ENCODE measurements around the gene DEGS2.

DEGS2 gene

DNA sequence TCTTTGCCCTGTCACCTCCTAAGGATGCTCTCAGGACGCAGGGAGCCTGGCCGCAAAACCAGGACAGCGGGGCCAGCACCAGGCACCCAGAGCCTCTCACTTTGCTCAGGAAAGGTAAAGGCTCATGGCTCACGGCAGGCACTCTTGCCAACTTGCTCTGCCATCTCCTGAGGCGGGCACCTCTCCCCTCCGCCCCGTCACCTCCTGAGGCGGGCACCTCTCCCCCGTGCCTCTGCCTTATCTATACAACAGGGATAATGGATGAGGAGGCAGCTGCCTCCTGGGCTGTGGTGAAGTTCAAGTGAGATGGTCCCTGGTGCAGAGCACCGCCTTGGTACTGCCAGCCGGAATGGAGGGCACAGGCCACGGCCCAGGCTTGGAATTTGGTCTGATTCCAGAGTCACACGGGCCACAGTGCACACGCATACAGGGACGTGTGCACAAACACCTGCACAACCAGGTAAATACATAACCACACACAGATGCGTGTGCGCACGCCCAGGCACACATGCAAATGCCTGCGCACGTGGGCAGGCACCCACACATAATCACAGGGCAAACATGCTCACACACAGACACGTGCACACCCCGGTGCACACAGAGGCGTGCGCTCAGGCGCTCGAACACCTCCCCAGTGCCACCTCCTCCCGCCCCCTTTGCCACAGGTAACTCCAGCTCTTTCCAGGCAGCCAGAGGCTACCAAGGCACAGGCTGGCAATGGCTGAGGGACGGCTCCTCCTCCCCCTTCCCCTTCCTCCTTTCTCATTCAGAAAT is 11.6 kb downstream of the DEGS2 start:
- no peak for DNase-seq

DNA sequence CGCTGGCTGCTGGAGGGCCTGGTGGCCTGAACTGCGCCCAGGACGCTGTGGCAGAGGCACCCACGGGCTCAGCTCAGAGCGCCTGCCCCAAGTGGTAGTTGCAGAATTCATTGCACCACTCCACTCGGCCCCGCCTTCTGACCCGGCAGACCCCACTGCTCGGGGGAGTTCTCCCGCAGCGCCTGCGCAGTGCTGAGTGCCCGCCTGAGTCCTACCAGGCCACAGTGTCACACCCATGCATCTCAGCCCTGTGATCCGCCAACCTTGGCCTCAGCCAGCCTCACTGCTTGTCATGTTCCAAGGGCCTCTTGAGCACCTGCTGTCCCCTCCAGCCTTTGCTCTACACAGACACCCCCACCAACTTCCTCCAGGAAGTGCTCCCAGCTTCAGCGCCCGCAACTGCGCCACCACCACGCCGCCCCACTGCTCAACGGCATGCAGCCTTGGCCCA is 12.2 kb downstream of the DEGS2 start:
- no peak for DNase-seq

DNA sequence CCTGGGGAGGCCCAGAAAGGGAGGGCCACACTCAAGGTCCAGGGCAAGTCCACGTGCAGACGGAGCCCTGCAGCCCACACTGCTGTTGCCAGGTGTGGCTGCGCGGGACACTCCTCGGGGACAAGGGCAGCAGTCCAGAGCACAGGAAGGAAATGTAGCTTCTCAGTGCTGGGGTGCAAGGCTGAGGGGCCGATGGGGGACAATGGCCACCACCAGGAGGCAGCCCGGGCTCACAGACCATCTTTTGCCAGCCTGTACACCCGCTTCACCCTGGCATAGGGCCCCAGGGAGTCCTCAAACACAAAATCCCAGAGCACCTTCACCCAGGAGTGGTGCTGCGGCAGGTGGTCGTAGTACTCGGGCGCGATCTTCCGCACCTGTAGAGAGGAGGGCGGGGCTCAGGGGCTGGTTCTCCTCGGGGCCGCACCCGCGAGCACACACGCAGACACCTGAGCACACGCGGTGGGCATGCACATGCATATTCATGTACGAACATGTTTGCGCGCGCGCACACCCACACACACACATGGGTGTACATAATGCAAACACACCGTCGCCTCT is 12.8 kb downstream of the DEGS2 start:
- DNase-seq = peak; percentile 2

DNA sequence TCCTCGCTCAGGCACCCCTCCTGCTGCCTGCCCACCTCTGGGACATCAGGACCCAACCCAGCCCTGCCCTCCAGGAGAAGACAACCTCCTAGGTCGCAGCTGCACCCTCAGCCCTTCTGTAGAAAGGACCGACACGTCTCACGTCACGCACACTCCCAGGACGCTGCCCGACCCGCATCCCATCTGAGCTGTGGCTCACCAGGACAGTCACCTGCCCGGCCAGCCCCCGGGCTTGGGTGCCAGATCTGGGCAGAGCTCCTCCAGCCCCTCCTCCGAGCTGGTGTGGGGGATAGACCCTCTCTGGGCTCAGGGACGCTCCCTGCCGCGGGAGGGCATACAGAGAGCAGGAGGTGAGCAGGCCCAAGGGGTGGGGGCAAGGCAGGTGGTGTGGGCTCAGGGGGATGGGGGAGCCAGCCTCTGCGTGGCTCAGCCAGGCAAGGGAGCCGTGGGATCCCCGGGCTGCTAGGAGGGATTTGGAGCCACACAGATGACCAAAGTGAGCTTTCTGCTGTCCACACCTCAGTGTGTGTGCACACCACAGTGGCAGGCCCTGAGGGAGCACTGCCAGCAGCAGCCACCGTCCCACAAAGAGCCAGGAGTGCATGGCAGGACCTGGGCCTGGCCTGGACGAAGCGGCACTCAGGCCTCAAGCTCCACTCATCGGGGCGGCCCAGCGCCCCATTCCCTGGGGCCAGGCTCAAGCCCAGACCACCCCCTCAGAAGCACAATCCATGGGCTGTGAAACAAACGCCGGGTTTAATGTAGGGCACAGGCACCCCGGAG is 13.6 kb downstream of the DEGS2 start:
- DNase-seq = no peak

DNA sequence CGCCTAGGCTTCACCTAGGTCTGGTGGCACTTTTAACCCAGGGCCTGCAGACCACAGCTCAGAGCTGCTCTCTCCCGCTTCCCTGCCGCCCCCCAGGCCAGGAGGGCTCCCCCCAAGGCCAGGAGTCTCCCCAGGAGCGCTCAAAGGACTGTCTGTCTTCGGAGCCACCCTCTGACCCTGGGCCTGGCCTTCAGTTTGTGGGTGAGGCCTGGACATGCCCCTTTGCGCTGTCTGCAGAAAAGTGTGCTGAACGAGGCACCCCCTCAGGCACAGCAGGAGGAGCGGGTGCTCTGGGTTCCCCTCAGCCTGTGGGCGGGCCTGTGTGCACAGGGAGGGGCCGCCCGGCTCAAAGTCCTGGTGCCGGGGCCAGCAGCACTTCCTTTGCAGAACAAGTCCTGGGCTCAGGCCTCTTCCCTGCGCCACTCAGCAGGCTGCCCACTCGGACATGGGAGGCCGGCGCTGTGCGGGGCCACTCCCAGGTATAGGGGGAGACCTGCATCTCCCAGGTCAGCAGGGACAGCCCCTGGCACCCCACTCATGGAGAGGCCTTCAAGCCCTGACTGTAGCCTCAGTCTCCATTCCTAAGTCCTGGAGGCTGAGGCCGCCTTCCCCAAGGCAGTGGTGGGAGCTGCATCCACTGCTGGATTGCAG is 14.3 kb downstream of the DEGS2 start:
- DNase-seq = no peak

DNA sequence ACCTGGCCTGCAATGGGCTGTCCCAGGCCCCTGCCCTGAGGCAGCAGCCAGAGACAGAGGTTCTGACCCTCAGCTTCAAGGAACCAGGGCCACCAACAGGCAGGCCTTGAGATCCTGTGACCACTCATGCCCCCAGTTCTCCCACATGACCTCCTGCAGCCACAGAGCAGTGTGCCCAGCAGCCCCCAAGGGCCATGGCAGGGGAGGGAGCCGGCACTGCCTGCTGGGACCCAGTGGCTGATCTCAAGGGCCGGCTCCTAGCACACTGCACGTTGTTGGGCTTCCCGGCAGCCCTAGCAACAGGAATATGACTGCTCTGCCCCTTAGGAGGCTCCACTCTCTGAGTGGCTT is 14.8 kb downstream of the DEGS2 start:
- DNase-seq = no peak

DNA sequence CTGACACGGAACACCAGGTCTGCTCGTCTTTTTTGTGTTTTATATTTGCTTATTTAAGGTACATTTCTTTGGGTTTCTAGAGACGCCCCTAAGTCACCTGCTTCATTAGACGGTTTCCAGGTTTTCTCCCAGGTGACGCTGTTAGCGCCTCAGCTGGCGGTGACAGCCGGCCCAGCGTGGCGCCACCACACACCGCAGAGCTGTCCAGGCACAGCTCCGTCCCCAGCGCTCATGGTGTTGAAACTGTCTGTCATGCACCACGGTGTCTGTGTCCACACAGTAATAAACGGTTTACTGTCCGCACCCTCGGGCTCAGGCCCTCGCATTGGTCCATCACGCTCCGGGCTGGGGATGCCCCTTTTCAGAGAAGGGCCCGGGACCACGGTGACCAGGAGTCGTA is 15.5 kb downstream of the DEGS2 start:
- no peak for DNase-seq

DNA sequence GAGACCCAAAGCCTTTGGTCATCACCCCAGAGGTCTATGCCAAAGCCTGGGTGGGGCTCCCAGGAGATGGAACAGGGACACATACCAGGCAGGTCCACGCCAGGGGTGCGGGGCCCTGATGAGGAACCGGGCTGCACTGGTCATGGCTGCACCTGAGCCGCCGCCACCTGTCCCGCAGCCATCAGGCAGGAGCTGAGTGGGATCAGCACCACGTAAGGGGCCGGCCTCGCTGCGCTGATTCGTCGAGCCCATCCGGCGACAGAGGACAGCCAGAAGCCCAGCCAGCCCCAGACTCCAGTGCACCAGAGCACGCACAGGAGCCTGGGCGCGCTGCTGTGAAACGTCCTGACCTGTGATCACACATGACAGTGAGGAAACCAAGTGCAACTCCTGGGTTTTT is 15.9 kb downstream of the DEGS2 start:
- DNase-seq = no peak

DNA sequence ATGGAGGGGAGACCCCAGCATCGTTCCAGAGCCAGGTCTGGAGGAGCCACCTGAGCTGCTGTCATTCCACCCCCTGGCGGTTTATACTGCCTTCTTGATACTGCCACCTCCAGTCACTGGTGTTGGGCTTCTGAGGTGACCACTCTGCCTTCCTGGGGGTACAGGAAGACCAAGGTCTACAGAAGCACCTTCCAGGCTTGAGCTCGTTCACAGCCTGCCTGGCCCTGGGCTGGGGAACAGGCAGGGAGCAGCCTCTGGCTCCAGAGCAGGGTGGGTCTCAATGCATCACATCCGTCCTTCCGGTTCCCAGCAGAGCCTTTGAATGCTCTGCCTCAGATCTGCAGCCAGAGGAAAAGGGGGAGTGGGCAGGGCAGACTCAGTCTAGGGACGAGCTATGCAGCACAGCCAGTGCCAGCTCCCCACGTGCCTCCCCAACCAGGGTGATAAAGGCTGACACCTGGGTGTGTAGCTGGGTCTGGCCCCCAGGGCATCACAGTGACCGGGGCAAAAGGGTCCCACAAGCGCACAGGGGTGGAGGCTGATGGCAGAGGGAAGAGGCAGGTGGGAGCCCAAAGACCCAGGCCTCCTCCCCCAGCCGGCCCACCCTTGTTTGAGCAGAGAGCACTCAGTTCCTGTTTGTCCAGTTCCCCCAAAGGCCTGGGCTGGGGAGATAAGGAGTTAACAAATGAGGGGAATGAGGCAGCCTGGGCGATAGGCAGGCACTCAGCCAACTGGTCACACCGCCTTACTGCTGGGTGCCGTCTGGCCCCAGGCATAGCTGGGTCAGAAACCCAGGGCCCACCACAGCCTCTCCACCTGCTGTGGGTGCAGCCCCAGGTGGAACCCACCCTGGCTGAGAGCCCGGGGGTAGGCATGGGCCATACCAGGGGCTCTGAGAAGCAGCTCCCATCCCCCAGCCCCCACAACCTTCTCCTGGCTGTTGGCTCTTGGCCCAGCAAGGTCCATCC is 17.1 kb downstream of the DEGS2 start:
- DNase-seq = no peak

DNA sequence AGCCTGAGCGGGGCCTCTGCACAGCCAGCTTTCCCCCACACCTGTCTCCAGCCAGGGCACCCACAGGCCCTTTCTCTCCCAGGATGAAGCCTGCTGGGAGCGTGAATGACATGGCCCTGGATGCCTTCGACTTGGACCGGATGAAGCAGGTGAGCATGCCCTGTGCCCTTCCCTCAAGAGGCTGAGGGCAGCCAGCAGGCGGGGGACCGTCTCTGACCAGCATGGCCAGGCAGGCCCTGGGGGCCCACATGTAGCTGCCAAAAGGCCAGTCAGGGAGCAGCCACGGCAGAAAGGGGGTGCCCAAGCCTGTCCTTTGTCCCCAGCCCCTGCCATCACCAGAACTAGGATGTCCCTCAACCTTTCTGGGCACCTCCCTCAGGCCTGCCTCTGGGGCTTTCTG is 18.3 kb downstream of the DEGS2 start:
- no peak for DNase-seq

DNA sequence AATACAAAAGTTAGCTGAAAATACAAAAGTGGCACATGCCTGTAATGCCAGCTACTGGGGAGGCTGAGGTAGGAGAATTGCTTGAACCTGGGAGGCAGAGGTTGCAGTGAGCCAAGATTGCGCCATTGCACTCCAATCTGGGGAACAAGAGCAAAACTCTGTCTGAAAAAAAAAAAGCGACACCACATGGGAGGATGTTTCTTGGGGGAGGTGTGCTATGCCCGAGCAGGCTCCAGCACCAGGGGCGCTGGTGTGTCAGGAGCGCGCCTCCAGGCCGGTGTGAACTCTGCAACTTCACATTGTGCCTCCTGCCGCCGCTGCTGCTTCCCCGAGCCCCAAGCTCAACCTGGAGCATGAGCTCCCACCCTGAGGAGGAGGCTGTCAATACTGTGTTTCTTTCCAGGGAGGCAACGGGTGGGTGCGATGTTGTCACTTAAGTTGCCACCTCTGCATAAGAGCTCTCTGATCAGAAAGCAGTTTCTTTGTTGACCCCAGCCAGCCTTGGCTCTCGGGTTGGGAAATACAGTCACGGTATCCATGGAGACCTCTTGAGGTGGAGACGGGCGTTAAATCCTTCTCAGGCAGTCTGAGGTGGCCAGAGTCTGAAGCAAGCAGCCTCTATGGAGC is 18.9 kb downstream of the DEGS2 start:
- DNase-seq = no peak

DNA sequence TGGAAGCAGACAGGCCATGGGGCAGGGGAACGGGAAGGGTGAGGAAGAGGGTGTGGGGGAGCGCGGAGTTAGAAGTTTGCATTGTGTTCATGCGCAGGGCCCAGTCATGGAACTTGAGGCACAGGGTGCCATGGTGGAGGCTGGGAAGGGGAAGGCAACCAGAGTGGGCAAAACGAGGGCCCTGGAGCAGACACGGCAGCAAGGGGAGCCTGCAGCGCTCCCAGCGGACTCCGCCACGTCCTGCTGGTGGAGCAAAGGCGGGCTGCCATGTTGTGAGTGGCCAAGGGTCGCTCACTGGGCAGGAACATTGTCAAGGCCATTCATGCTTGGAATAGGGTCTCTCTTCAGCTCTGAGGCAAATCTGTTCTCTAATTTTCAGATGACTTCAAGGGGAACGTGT is 20.5 kb downstream of the DEGS2 start:
- DNase-seq = no peak

DNA sequence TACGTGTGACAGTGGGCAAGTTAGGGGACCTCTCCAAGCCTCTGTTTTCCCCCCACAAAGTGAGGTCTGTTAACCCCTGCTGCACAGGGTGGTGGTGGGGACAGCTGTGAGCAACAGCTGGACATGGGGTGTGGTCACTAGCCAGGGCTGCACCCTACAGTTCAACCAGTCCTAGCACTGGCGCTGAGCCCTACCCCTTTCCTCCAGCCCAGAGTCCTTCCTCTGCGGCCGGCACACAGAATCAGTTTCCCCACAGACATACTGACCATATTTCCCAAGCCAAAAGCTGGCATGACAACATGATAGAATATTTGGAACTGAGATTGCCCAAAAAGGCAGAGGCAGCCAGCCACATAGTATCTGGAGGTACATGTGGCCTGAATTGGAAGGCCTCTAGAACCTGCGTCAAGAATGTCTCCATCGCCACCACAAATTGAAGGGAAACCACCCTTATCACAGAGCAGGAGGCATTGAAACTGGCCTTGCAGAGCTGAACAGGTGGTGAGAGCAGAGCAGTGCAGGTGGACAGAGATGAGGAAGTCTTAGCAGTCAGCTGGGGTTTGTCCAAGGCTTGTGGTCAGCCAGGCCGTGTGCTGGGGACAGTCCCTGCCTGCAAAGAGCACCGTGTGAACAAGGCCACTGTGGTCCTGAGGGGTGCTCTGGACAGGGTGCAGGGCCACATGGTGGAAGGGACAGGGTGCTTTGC is 21.2 kb downstream of the DEGS2 start:
- no peak for DNase-seq

DNA sequence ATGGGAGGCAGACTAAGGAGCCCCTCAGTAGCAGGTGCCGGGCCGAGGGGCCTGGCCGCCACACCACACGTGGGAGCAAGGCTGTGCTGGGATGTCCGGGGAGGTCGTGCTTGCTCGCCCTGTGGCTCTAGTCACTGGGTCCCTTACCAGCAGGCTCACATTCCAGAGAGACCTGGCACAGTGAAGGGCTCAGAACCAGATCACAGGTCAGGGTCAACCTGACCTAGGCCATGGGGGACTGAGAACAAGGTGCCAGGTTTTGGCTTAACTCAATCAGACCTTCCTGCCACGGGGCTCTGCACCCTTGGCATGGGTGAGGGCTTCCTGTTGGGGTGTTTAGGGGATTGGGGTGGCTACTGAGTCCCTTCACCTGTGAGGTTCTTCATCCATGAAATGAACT is 22.3 kb downstream of the DEGS2 start:
- DNase-seq = no peak

DNA sequence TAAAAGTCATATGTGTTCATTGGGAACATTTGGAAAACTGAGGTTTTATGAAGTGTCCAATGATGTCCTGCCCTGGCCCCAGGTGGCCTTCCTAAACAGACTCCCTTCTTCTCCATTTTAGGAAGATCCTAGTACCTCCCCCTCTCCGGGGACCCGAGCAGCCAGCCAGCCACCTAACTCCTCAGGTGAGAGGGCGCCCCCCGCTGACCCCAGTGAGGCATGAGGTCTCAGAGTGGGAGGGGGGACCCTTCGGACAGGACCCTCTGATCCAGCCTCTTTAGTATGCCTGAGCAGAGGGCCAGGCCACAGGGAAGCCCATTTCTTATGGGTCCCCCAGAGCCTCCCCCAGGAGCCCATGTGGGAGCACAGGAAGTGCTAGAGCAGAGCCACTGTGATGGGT is 23.7 kb downstream of the DEGS2 start:
- DNase-seq = no peak

DNA sequence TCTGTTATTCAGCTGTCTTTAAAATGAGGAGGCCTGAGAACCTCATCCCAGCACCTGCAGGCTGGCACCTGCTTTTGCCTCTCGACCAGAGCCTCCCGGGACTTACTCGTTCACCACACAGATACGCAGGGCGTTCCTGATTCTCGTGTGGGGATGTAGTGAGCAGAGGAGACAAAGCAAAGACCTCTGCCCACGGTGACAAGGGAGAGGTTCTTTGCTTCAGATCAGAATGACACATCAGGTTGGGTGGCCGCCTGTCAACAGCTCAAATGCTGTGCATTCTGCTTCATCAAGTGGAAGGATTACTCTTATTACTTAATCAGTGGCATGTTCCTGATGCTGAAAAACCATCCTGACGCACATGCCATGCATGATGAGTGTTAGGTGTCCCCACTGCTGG is 24.4 kb downstream of the DEGS2 start:
- peak; percentile 22 for DNase-seq

DNA sequence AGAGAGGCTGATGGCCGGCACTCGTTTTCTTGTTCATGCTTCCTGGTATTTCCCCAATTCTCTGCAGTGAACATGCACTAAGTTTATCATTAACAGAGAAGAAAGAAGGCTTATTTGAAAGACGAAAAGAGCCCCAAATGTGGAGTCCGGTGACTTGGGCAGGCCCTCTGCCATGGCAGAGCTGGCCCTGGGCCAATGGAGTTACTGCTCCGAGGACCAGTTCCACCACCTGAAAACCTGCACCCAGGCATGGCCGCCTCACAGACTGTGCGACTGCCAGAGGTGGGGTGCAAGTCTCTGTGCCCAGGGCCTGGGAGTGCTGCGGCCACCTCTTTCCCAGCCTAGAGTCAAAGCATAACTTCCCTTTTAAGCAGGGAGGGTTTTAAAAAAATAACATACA is 24.9 kb downstream of the DEGS2 start:
- no peak for DNase-seq

DNA sequence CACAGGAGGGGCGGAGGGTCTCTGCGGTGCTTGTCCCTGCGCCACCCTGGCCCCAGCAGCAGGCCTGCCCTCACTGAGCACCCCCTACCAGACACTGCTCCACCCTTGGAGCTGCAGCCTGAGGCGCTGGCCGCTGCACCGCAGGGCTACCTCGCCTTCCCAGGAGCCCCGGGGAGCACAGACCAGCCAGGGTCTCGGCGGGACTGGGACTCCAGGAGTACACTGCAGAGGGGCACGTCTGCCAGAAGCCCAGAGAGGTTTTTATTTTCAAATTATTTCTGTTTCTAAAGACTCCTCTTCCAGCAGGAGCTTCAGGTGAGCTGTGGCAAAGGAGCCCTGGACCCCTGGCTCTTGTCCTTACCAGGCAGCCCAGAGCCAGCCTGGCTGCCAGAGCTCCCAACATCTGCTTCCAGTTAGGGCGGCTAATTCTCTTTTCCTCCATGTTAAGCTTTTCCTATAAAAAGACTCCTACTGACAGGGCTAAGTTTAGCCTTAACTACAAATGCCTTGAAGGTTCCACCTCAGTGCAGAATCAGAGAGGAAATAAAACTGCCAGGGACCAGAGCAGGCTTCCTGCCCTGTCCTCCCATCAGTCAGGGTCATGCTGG is 26.4 kb downstream of the DEGS2 start:
- no peak for DNase-seq

DNA sequence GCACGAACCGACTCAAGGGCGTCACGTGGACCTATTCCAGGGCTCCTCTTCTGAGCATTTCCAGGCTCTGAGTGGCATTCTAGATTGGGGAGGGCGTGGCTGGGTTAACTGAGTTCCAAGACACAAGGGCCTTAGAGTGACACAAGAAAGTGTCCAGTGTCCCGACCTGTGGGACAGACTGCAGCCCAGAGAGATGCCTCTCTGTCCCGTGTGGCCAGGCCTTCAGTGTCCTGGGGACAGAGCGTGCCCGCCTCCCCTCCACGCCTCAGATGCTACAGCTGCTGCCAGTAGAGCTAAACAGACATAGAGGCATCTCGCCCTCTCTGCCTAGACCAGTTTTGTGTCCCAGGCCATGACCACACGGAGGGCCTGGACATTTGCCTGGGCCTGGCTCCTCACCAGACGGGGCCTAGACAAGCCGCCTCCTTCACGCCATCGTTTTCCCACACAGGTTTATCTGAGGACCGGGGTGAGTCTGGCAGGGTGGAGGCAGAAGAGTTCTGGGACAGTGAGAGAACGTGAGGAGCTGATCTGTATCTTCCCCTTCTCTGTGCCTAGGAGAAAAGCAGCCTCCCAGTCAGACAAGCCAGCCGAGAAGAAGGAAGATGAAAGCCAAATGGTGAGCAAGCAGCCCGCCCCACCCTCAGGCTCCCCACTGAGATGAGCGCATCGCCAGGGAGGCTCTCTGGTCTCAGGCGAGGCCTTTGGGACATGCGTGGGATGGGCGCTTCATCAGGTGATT is 27.1 kb downstream of the DEGS2 start:
- DNase-seq = no peak

DNA sequence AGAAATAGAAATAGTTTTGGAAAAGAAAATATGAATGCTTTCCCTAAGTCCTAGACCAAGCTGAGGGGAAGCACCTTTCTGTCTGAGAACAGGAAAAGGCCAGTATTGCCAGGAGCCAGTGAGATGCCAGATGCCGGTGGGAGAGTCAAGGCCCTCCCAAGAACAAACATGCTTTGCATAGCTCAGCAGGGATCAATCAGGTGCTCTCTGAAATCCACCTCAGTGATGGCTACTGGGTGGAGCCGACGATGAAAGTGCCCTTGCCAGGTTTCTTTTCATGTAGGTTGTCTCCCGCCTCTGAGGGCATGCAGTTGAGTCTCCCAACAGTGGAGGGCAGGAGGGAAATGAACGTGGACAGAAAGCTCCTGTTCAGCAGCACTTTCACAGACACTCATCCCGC is 28.3 kb downstream of the DEGS2 start:
- no peak for DNase-seq
